Measurements from ENCODE around the gene FBL. TPM values are rescaled to one million over a fixed set of nuclear protein-coding genes. Genes with fewer than 3 reads are reported as not detected.

Gene FBL
- total RNA-seq, 4 donors from 2014 or later = 193 to 333 (median 273) TPM

DNA sequence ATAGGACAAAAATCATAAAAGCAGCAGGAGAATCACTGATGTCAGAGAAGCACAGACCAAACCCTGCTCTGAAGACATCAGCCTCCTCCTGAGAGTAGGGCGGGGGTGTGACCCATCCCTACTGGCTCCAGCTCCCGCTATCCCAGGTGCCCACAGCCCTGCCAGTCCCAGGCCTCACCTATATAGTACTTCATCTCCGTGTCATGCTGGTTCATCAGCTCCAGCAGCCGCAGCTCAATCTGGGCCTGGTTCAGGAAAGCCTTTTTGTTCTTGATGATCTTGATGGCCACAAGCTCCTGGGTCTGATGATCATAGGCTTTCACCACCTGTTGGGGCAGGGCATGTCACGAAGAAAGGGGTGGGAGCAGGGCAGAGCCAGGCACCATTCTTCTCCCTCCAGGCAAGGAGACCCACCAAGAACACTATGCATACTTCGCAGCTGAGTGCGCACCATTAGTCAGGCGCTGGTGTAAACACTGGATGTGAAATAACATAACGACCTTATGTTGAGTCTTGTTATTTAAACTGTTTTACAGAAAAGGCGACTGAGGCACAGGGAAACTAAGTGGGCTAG is 16.4 kb downstream of the FBL start:
- no peak overlapping the region for H3K4me3 ChIP-seq
- H3K27me3 ChIP-seq = no peaks in the 10 kb centered on the region
- no peak for TF ChIP-seq POLR2A (IDR thresholded peaks at IDR 0.05)
- no peak for TF ChIP-seq POLR2AphosphoS5 (IDR thresholded peaks at IDR 0.05)
- no peak for TF ChIP-seq EP300 (IDR thresholded peaks at IDR 0.05)
- TF ChIP-seq, protein P1, sequence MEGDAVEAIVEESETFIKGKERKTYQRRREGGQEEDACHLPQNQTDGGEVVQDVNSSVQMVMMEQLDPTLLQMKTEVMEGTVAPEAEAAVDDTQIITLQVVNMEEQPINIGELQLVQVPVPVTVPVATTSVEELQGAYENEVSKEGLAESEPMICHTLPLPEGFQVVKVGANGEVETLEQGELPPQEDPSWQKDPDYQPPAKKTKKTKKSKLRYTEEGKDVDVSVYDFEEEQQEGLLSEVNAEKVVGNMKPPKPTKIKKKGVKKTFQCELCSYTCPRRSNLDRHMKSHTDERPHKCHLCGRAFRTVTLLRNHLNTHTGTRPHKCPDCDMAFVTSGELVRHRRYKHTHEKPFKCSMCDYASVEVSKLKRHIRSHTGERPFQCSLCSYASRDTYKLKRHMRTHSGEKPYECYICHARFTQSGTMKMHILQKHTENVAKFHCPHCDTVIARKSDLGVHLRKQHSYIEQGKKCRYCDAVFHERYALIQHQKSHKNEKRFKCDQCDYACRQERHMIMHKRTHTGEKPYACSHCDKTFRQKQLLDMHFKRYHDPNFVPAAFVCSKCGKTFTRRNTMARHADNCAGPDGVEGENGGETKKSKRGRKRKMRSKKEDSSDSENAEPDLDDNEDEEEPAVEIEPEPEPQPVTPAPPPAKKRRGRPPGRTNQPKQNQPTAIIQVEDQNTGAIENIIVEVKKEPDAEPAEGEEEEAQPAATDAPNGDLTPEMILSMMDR (IDR thresholded peaks at IDR 0.05) = no peak
- DNase-seq (ENCODE audit: low spot score in 2 of 2) = no peak
- no peaks in the 10 kb centered on the region for H3K9me3 ChIP-seq
- WGBS = 95% methylated on average over 10 of the region's 10 CpGs
- peaks cover 24% of the 10 kb centered on the region for H3K4me1 ChIP-seq
- peaks cover 59% of the 10 kb centered on the region for H3K36me3 ChIP-seq
- no peak overlapping the region for H3K27ac ChIP-seq

- H3K9me3 ChIP-seq = no peaks in the 10 kb centered on the region
- H3K4me3 ChIP-seq = no peak overlapping the region
- peaks cover 58% of the 10 kb centered on the region for H3K36me3 ChIP-seq
- H3K27ac ChIP-seq = no peak overlapping the region
- no peaks in the 10 kb centered on the region for H3K27me3 ChIP-seq
- TF ChIP-seq POLR2A (IDR thresholded peaks at IDR 0.05) (no peak), EP300 (IDR thresholded peaks at IDR 0.05) (no peak), POLR2AphosphoS5 (IDR thresholded peaks at IDR 0.05) (no peak)
- TF ChIP-seq, protein P1 (IDR thresholded peaks at IDR 0.05) = no peak
- DNase-seq (ENCODE audit: low spot score in 2 of 2) = no peak
- WGBS = 67% methylated on average over 5 of the region's 5 CpGs
- peaks cover 27% of the 10 kb centered on the region for H3K4me1 ChIP-seq
These were observed 17.5 kb downstream of the FBL start for GRCh38 chr19:39828654-39829032.

GRCh38 chr19:39828015-39828653 is 18.0 kb downstream of the FBL start:
- Histone ChIP-seq H3K27me3 (no peaks in the 10 kb centered on the region), H3K27ac (no peak overlapping the region), H3K4me1 (peaks cover 27% of the 10 kb centered on the region), H3K9me3 (no peaks in the 10 kb centered on the region), H3K4me3 (no peak overlapping the region), H3K36me3 (peaks cover 58% of the 10 kb centered on the region)
- WGBS = 77% methylated on average over 26 of the region's 26 CpGs
- no peak for DNase-seq (ENCODE audit: low spot score in 2 of 2)
- TF ChIP-seq POLR2AphosphoS5 (IDR thresholded peaks at IDR 0.05) = no peak
- TF ChIP-seq, protein P1 (IDR thresholded peaks at IDR 0.05) = no peak
- no peak for TF ChIP-seq POLR2A (IDR thresholded peaks at IDR 0.05)
- TF ChIP-seq EP300 (IDR thresholded peaks at IDR 0.05) = no peak

GRCh38 chr19:39827216-39827615 is 19.0 kb downstream of the FBL start:
- Histone ChIP-seq H3K4me1 (peaks cover 17% of the 10 kb centered on the region), H3K9me3 (no peaks in the 10 kb centered on the region), H3K36me3 (peaks cover 58% of the 10 kb centered on the region), H3K4me3 (no peak overlapping the region), H3K27ac (no peak overlapping the region), H3K27me3 (no peaks in the 10 kb centered on the region)
- TF ChIP-seq POLR2AphosphoS5 (IDR thresholded peaks at IDR 0.05) (no peak), EP300 (IDR thresholded peaks at IDR 0.05) (no peak), POLR2A (IDR thresholded peaks at IDR 0.05) (no peak)
- TF ChIP-seq, protein P1 (IDR thresholded peaks at IDR 0.05) = no peak
- DNase-seq (ENCODE audit: low spot score in 2 of 2) = no peak
- WGBS = 88% methylated on average over 11 of the region's 13 CpGs

DNA sequence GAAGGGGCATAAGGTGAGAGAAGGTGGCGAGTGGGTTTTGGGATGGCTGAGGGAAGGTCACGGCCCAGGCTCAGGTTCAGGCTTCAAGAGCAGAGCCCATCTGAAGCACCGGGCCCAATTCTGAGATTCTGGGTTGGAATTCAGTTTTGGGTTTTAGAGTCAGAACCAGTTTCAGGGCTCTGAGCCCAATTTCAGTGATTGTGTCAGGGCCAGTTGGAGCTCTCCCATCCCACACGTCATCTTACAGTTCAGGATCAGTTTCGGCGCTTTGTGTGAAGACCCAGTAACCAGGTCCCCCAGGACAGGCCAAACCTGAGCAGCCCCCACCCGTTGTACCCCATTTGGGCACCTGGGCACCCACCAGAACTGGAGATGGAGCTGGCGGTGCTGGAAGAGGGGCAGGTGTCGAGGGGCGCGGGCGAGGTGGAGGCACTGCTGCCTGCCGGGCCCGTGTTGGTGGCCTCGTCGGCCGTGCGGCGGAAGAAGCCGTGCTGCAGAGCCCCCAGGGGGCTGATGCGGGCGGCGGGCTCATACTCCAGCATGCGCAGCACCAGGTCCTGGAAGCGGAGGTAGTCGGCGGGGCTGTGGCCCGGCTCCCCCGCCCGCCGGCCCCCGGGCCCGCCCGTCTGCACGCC is 19.8 kb downstream of the FBL start:
- Histone ChIP-seq H3K4me1 (peaks cover 15% of the 10 kb centered on the region), H3K27ac (no peak overlapping the region), H3K36me3 (peaks cover 54% of the 10 kb centered on the region), H3K9me3 (no peaks in the 10 kb centered on the region), H3K4me3 (no peak overlapping the region), H3K27me3 (no peaks in the 10 kb centered on the region)
- no peak for TF ChIP-seq POLR2A (IDR thresholded peaks at IDR 0.05)
- no peak for TF ChIP-seq EP300 (IDR thresholded peaks at IDR 0.05)
- TF ChIP-seq, protein P1 (IDR thresholded peaks at IDR 0.05) = no peak
- TF ChIP-seq POLR2AphosphoS5 (IDR thresholded peaks at IDR 0.05) = no peak
- 92% methylated on average over 31 of the region's 35 CpGs for WGBS
- no peak for DNase-seq (ENCODE audit: low spot score in 2 of 2)
